Left hindlimb (tissue), 1 donor: ENCODE data around the gene DNAJC2.
"Not testable (repeated sequence)": the region's sequence is repeated elsewhere in the genome, so short reads cannot be mapped to it uniquely, and the experiment has no call there.

Experiments used
- DNase-seq: peaks from one replicate; pipeline ENCODE4 v3.0.0-alpha.2; 2018

Gene DNAJC2

GRCh38 chr7:103341466-103341865, 3.1 kb downstream of the DNAJC2 start:
- no peak for DNase-seq

GRCh38 chr7:103338864-103339263, 5.7 kb downstream of the DNAJC2 start:
- DNase-seq, result no peak

DNA sequence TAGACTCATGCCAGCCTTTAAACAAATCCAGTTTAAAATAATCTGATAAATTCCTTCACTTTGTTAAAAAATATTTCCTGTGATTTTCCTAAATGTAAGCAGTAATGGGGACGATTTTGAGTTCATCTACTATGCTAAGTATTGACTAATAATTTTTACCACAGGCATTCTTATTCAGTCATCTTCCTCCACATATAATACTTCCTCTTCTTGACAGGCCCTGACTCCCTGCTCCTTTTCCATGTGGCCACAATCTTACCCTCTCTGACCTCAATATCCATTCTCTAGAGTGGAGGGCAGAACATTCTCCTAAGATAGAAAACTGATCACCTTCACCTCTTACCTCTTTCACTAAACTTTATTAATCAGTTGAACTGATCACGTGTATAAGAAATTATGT, 7.8 kb downstream of the DNAJC2 start:
- no peak for DNase-seq

GRCh38 chr7:103325744-103326143, 18.8 kb downstream of the DNAJC2 start:
- no peak for DNase-seq

GRCh38 chr7:103317009-103317408, 27.6 kb downstream of the DNAJC2 start:
- DNase-seq, result no peak

DNA sequence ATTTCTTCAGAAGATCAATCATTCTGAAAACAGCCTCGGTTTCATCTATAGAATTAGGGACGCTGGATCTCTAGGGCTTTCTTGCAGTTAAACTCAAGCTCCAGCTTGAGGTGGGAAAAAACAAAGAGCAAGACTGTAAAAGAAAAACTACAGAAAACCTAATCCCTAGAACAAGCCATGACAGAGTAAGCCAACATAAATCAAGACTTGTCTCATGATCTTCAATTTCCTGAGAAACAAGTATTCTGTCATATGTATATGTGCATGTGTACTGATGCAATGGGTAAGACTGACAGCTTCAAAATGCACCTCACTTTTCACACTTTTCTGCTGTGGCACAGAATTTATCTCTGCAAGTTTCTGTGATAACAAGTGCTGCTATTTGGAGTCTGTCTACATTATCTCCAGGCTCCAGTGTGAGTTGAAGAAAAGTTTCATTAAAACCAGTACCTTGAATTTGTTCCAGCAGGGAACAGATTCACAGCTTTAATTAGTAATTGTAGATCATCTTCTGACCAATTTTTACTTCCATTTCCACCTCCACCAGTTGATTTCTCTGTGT, 28.1 kb downstream of the DNAJC2 start:
- no peak for DNase-seq

GRCh38 chr7:103314852-103315251, 29.7 kb downstream of the DNAJC2 start:
- DNase-seq, result no peak

DNA sequence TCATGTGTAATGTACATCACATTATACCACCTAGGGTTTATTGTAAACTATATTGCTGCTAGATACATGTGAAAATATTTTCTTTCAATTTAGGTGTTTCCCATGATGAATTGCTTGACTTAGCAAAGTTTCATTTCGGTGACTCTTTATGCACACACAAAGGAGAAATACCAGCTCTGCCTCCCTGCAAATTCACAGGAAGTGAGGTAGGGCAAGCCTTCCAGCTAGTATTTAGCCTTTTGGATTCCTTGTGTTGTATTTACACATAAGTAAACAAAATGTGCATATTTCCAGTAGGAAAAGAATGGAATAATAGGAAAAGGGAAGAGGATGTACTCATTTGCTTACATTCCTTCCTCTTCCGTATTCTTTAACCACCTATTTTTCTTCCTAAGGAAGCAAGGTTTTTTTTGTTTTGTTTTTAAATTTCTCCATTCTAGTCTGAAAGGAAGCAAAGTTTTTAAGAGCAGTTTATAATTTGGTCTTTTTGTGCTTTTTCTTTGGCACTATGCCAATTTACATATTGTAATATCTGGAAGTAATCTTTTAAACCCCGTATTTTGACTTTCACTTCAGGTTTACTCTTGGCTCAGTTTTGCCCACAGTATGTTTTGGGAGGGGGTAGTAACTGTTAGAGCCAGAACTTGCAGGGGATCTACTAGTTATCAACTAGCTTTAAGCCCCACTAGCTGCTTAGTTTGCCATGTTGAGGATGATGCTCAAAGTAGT, 36.9 kb downstream of the DNAJC2 start:
- no peak for DNase-seq

DNA sequence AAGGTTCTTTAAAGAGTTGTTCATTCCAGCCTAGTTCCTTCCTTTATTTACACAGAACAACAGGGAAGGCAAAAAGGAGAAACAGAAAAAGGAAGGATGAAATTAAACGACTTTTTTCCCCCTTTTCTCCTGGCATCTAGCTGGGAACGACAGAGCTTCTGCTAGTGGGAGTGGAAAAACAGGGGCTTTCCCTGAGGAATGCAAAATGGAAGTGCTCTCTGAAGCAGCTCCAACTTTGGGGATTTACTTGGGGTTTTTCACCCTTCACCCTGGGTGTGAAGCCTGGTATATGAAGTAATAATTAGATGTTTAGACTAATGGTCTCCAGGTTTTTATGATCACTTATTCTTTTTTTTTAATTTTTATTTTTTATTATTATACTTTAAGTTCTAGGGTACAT, 43.1 kb downstream of the DNAJC2 start:
- no peak for DNase-seq

- DNase-seq, result no peak
Measured at GRCh38 chr7:103299660-103300059, 44.9 kb downstream of the DNAJC2 start.

- DNase-seq, result no peak
Measured at GRCh38 chr7:103297837-103298179, 46.8 kb downstream of the DNAJC2 start.

DNA sequence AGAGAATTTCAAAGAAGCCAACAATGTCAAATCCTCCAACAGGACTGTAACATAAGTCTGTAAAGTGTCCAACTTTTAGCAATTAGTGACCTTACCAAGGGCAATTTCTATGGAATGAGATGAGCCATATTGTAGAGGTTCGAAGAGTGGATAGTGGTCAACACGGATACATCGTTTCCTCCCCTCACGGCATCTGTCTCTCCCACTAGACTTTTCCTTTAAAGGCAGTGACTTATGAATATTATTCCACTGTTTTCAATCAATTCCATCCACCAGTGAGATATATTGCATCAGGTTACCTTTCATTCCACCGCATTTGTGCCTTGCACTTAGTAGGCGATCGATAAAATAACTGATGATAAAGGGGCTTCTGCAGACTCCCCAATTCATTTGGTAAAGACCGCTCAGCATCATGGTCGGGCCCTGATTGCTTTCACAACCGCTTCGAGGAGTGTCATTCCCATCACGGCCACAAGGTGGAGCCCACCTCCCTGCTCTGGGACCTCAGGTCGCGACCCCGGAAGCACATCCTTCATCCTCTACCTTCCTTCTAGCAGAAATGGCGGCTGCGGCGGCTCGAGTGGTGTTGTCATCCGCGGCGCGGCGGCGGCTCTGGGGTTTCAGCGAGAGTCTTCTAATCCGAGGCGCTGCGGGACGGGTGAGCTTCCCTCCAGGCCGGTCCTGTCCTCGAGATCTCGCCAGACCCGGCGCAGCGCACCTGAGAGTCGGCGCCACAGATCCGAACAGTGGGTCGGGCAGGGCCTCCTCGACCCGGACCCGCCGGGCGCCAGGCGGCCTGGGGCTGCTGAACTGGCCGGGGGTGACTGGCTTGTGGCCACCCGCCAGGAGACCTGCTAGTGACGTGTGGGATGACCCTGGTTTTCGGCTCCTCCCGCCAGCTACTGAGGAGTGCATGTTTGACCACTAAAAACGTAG, 47.4 kb downstream of the DNAJC2 start, which contains the start of gene PMPCB:
TSS of gene PMPCB (plus strand) at position 535 of the 936 bp plus-strand sequence. CDS start at position 560, 25 bp downstream.
- peak; percentile 95 for DNase-seq

GRCh38 chr7:103293526-103293925, 51.0 kb downstream of the DNAJC2 start:
- DNase-seq, result no peak

- DNase-seq, result no peak
Measured at GRCh38 chr7:103292122-103292521, 52.4 kb downstream of the DNAJC2 start.

- DNase-seq, result not testable (repeated sequence)
Measured at GRCh38 chr7:103282802-103283427, 61.7 kb downstream of the DNAJC2 start.

DNA sequence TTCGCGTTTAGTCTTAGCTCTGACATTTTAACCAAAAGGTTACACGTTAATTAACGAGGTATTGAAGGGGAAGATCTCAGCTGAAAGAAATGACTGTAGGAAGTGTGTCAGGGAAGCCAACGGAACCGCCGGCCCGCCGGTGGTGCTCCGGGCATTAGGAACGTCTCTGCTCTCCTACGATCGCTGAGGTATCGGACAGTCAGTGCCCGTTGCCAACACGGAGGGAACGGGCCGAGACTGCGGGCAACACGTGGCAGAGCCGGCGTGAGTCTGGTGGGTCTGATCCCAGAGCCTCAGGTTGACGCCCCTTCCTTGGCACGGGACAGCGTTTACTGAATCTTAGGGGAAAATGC, 63.8 kb downstream of the DNAJC2 start:
- DNase-seq, result peak; percentile 38

- peak; percentile 86 for DNase-seq
Measured at GRCh38 chr7:103279963-103280802, 64.4 kb downstream of the DNAJC2 start.

GRCh38 chr7:103279636-103279962, 65.0 kb downstream of the DNAJC2 start:
- DNase-seq, result not testable (repeated sequence)

GRCh38 chr7:103278195-103278594, 66.4 kb downstream of the DNAJC2 start:
- DNase-seq, result not testable (repeated sequence)

- not testable (repeated sequence) for DNase-seq
Measured at GRCh38 chr7:103274867-103275266, 69.7 kb downstream of the DNAJC2 start.

- not testable (repeated sequence) for DNase-seq
Measured at GRCh38 chr7:103273374-103273773, 71.2 kb downstream of the DNAJC2 start.

GRCh38 chr7:103266229-103266628, 78.3 kb downstream of the DNAJC2 start:
- DNase-seq, result not testable (repeated sequence)
